CD8-positive, alpha-beta memory T cell (primary cell): Measurements from ENCODE around the gene ATP1B3. TPM values are rescaled to one million over a fixed set of nuclear protein-coding genes. Genes with fewer than 3 reads are reported as not detected.

Experiments
- CTCF ChIA-PET: fragments of 350-600 bp; sonication (Branson Sonifier 250); formaldehyde crosslinking; loops from one replicate; lab custom pipeline; 2021; ENCODE audit warnings: antibody characterized with exemption; lab: Charles Lee
- POLR2A ChIA-PET: fragments of 350-600 bp; sonication (Branson Sonifier 250); formaldehyde crosslinking; loops from one replicate; lab custom pipeline; 2021; ENCODE audit warnings: antibody characterized with exemption; lab: Charles Lee
- DNase-seq, 5 donors: peaks; one replicate each; pipeline versions ENCODE4 v3.0.0 to v3.0.0-alpha.2; 2020 to 2022; ENCODE audit warnings: mixed read lengths in 1 of 5
- H3K27ac ChIP-seq: one replicate; pipeline ENCODE4 v1.7.0; 2013; ENCODE audit warnings: low read depth, mild to moderate bottlenecking, low read length, moderate library complexity
- H3K27me3 ChIP-seq: 2 replicates; pipeline ENCODE4 v1.7.0; 2013; ENCODE audit warnings: low read length, mild to moderate bottlenecking; ENCODE audit not compliant: insufficient read depth, poor library complexity, severe bottlenecking
- H3K36me3 ChIP-seq: 2 replicates; pipeline ENCODE4 v1.7.0; 2013; ENCODE audit warnings: mild to moderate bottlenecking, low read length, moderate library complexity; ENCODE audit not compliant: insufficient read depth
- H3K4me1 ChIP-seq: 2 replicates; pipeline ENCODE4 v1.7.0; 2013; ENCODE audit warnings: mild to moderate bottlenecking, low read length, moderate library complexity; ENCODE audit not compliant: insufficient read depth
- H3K4me3 ChIP-seq: 2 replicates; pipeline ENCODE4 v1.7.0; 2013; ENCODE audit warnings: mild to moderate bottlenecking, low read length
- H3K9me3 ChIP-seq: 2 replicates; pipeline ENCODE4 v1.7.0; 2013; ENCODE audit warnings: mild to moderate bottlenecking, low read length
- H3K27ac Mint-ChIP-seq, 8 donors: one replicate each; pipeline ENCODE4 v1.8.0; 2020 to 2021; ENCODE audit warnings: mixed read lengths in 8 of 8, mild to moderate bottlenecking in 6 of 8, inconsistent platforms in 3 of 8, moderate library complexity in 3 of 8
- H3K27me3 Mint-ChIP-seq, 2 donors: one replicate each; pipeline ENCODE4 v1.8.0; 2020 to 2021; ENCODE audit warnings: mixed read lengths in 2 of 2, mild to moderate bottlenecking in 1 of 2, moderate library complexity in 1 of 2
- H3K36me3 Mint-ChIP-seq, 3 donors: one replicate each; pipeline ENCODE4 v1.8.0; 2020 to 2021; ENCODE audit warnings: mixed read lengths in 3 of 3, inconsistent platforms in 1 of 3, mild to moderate bottlenecking in 1 of 3
- H3K4me1 Mint-ChIP-seq, 3 donors: one replicate each; pipeline ENCODE4 v1.8.0; 2020 to 2021; ENCODE audit warnings: mixed read lengths in 3 of 3, inconsistent platforms in 1 of 3, mild to moderate bottlenecking in 1 of 3
- H3K4me3 Mint-ChIP-seq, 7 donors: one replicate each; pipeline ENCODE4 v1.8.0; 2020 to 2021; ENCODE audit warnings: mixed read lengths in 7 of 7, mild to moderate bottlenecking in 6 of 7, moderate library complexity in 4 of 7, inconsistent platforms in 2 of 7
- H3K9me3 Mint-ChIP-seq, 5 donors: one replicate each; pipeline ENCODE4 v1.8.0; 2020 to 2022; ENCODE audit warnings: mixed read lengths in 5 of 5, mild to moderate bottlenecking in 3 of 5, moderate library complexity in 2 of 5, inconsistent platforms in 1 of 5
- polyA plus RNA-seq: library from polyadenylated mRNA; unstranded; fragments of 300-500 nt; fragmentation: Illumina TruSeq; gene quantifications from one replicate; pipeline ENCODE4 v1.2.3, GENCODE V29; 2021
- total RNA-seq, 2 experiments: library from RNA; stranded (reverse); gene quantifications; one replicate each; pipeline ENCODE4 v1.2.3, GENCODE V29; 2021

Gene ATP1B3
- total and polyA plus RNA-seq, 3 experiments from 2014 or later: 133 to 234 (median 230) TPM

DNA sequence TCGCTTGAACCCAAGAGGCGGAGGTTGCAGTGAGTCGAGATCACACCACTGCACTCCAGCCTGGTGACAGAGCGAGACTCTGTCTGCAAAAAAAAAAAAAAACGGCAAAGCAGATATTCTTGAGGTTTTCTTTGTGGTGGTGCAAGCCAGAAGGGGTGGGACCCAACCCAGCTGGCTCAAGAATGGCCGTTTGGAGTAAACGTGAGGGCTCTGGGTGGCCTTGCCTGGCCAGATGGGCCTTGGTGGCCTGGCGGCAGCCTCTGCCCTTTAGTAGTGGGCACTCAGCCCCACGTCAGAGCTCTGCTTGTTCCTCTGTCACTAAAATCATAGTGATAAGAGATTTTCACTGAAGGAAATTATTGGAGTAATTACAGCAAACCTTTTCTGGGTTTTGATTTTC, 50.5 kb downstream of the ATP1B3 start:
- ChIA-PET POLR2A (no interaction called here), CTCF (interaction anchor here (1.7 kb wide), 1 partner anchor 10 kb away, joined by 3 read pairs; no protein-coding TSS in a partner anchor)
- Mint-ChIP-seq H3K9me3 (no peaks in the 10 kb centered on the region), H3K36me3 (peaks cover 0 to 48% (median 19%) of the 10 kb centered on the region in 3 donors), H3K4me1 (no peaks in the 10 kb centered on the region), H3K27me3 (no peaks in the 10 kb centered on the region), H3K27ac (no peak overlapping the region), H3K4me3 (no peak overlapping the region)
- Histone ChIP-seq H3K4me3 (no peak overlapping the region), H3K9me3 (no peaks in the 10 kb centered on the region), H3K4me1 (no peaks in the 10 kb centered on the region), H3K27me3 (no peaks in the 10 kb centered on the region), H3K27ac (no peak overlapping the region), H3K36me3 (peaks cover 2% of the 10 kb centered on the region)
- DNase-seq: no peak

DNA sequence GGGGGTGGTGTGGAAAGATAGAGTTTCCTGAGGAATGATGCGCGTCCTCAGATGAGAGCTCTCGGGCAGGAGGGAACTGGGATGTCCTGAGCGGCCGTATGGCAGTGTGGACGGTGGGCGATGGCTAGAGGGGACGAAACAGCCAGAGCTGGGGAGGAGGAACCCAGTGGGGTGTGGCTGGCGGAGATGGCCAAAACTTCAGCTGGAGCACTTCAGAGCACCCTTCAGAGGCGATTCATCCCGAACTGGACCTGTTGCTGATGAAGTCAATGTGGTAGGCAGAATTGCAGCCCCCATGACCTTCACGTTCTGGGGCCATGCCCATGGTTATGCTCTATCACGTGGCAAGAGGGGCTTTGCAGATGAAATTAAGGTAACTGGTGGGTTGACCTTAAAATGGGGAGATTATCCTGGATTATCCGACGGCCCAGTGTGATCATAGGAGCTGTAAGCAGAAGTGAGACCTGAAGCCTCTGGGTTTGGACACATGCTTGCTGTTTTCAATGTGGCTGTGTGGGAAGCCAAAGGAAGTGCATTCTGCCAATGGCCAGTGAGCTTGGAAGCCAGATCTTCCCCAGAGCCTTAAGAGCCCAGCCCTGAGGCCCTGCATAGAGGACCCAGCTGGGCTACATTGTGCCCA, 52.3 kb downstream of the ATP1B3 start:
- Mint-ChIP-seq H3K36me3 (peaks cover 0 to 34% (median 12%) of the 10 kb centered on the region in 3 donors), H3K9me3 (no peaks in the 10 kb centered on the region), H3K27ac (peak overlapping the region in 3 of 8 donors; percentile 16 to 50 (median 48)), H3K27me3 (peaks cover 0 to 2% of the 10 kb centered on the region in 2 donors), H3K4me3 (no peak overlapping the region), H3K4me1 (no peaks in the 10 kb centered on the region)
- H3K36me3 ChIP-seq: no peaks in the 10 kb centered on the region
- no peak overlapping the region for H3K27ac ChIP-seq
- no peaks in the 10 kb centered on the region for H3K27me3 ChIP-seq
- ChIA-PET CTCF (interaction anchor here (1.7 kb wide), 1 partner anchor 8 kb away, joined by 3 read pairs; no protein-coding TSS in a partner anchor), POLR2A (no interaction called here)
- no peaks in the 10 kb centered on the region for H3K9me3 ChIP-seq
- no peak for DNase-seq
- no peak overlapping the region for H3K4me3 ChIP-seq
- H3K4me1 ChIP-seq: no peaks in the 10 kb centered on the region

DNA sequence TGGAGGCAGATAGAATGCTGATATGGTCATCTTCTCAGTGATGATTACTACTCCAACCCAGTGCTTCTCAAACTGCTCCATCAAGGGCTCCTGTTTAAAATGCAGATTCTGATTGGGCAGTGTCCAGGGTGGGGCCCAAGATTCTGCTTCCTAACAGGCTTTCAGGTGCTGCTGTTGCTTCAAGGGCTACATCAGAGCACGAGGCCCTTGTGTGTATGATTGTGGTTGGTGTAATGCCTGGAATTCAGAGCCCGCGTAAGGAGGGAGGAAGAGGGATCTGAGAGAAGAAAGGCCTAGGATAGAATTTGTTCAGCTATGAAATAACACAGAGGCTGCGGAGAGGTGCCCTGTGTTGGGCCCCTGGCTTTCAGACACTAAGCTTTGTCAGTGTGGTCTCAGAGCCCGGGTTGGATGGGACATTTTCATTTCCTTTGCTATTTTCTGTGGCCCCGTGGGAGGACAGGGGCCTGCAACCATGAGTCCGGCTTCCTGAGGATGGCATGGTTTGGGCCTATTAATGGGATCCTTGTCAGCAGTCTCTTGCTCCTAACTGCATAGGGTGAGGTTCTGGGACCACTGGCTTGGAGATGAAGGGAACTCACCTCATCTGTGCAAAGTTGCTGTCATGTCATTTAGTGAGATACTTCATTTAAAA, 53.0 kb downstream of the ATP1B3 start:
- H3K27ac Mint-ChIP-seq: peak overlapping the region in 1 of 8 donors; percentile 50
- Histone ChIP-seq H3K4me1 (no peaks in the 10 kb centered on the region), H3K27ac (no peak overlapping the region), H3K9me3 (no peaks in the 10 kb centered on the region), H3K27me3 (no peaks in the 10 kb centered on the region), H3K36me3 (no peaks in the 10 kb centered on the region), H3K4me3 (no peak overlapping the region)
- ChIA-PET POLR2A (no interaction called here), CTCF (no interaction called here)
- H3K36me3 Mint-ChIP-seq: peaks cover 0 to 31% (median 9%) of the 10 kb centered on the region in 3 donors
- no peak overlapping the region for H3K4me3 Mint-ChIP-seq
- no peak for DNase-seq
- H3K9me3 Mint-ChIP-seq: no peaks in the 10 kb centered on the region
- H3K4me1 Mint-ChIP-seq: no peaks in the 10 kb centered on the region
- H3K27me3 Mint-ChIP-seq: peaks cover 0 to 2% of the 10 kb centered on the region in 2 donors

DNA sequence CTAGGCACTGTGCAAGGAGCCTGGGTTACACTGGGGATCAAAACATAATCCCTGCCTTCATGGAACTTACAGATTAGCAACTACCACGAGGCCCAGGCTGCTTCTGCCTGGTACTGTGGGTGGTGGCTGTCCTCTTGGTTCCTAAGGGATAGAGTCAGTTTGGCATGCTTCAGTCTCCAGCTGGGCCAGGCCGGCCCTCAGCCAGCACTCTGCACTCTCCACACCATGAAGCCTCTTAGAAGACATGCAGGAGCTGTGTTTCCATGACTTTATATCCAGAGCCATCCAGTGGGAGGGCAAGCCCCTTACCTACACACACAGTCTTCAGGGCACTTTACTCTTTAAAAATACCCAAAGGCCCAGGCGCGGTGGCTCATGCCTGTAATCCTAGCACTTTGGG, 54.4 kb downstream of the ATP1B3 start:
- Mint-ChIP-seq H3K4me3 (no peak overlapping the region), H3K36me3 (peaks cover 0 to 21% (median 5%) of the 10 kb centered on the region in 3 donors), H3K9me3 (no peaks in the 10 kb centered on the region), H3K4me1 (no peaks in the 10 kb centered on the region), H3K27ac (peak overlapping the region in 2 of 8 donors; percentile 65 to 75), H3K27me3 (peaks cover 0 to 2% of the 10 kb centered on the region in 2 donors)
- Histone ChIP-seq H3K36me3 (no peaks in the 10 kb centered on the region), H3K4me1 (no peaks in the 10 kb centered on the region), H3K9me3 (no peaks in the 10 kb centered on the region), H3K4me3 (no peak overlapping the region), H3K27me3 (no peaks in the 10 kb centered on the region), H3K27ac (no peak overlapping the region)
- CTCF ChIA-PET: no interaction called here
- no peak for DNase-seq
- POLR2A ChIA-PET: no interaction called here

DNA sequence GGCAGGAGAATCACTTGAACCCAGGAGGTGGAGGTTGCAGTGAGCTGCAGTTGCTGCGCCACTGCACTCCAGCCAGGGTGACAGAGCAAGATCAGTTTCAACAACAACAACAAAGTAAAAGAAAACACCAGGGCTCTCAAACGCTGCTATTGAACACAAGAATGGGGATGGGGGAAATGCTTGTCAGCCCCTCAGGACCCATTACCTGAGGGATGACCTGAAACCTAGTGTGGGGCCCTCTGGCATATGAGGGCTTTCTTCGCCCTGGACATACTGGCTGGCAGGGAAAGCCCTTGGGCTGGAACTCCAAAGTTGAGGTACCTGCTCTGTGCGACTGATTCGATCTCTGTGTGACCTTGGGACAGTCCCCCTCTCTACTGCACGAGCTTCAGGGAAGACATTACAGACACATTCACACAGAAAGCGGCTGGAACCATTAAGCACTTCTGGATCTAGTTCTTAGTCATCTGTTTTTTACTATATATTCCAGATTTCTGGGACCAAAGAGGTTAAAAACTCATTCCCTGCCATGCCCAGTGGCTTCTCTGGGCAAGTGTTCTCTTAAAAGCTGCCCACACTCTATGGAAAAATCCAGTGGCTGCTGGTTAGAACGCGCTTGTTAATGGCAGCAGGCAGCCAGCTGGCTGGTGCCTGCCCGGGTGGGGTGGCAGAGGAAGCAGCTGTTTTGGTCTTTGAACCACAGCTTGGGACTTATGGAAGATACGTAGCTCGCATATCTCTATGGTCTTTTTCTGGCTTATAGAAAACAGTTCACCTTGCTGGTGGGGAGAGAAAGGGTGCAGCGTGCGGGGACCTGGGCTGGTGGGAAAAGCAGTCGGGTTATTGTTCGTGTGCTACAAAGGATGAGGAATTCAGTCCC, 57.2 kb downstream of the ATP1B3 start:
- CTCF ChIA-PET: no interaction called here
- no peak for DNase-seq
- Histone ChIP-seq H3K9me3 (no peaks in the 10 kb centered on the region), H3K4me1 (no peaks in the 10 kb centered on the region), H3K4me3 (no peak overlapping the region), H3K27ac (no peak overlapping the region), H3K27me3 (no peaks in the 10 kb centered on the region), H3K36me3 (no peaks in the 10 kb centered on the region)
- Mint-ChIP-seq H3K27me3 (peaks cover 0 to 2% of the 10 kb centered on the region in 2 donors), H3K36me3 (peaks cover 0 to 4% (median 0%) of the 10 kb centered on the region in 3 donors), H3K4me3 (no peak overlapping the region), H3K27ac (peak overlapping the region in 1 of 8 donors; percentile 4), H3K9me3 (no peaks in the 10 kb centered on the region), H3K4me1 (no peaks in the 10 kb centered on the region)
- POLR2A ChIA-PET: no interaction called here

DNA sequence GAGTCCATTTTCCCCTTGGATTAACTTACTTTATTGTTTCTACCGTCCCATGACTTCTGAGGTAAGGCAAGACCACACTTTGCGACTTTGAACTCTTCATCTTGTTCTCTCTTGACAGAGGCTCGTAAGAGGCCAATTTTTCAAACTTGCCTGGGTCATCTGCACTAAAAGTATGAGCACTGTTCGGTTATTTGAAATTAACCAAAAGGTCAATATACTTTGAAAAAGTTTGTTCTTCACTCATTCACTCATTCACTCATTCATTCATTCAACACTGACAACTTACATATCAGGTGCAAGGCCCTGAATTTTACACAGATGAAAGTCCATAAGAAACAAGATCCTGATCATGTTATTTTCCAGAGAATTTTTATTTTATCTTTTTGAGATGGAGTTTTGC, 57.9 kb downstream of the ATP1B3 start:
- no peak for DNase-seq
- ChIA-PET CTCF (no interaction called here), POLR2A (no interaction called here)
- H3K27me3 Mint-ChIP-seq: peaks cover 0 to 2% of the 10 kb centered on the region in 2 donors
- Histone ChIP-seq H3K4me1 (no peaks in the 10 kb centered on the region), H3K9me3 (no peaks in the 10 kb centered on the region), H3K27me3 (no peaks in the 10 kb centered on the region), H3K4me3 (no peak overlapping the region), H3K27ac (no peak overlapping the region), H3K36me3 (no peaks in the 10 kb centered on the region)
- no peak overlapping the region for H3K4me3 Mint-ChIP-seq
- no peaks in the 10 kb centered on the region for H3K36me3 Mint-ChIP-seq
- no peak overlapping the region for H3K27ac Mint-ChIP-seq
- H3K9me3 Mint-ChIP-seq: no peaks in the 10 kb centered on the region
- no peaks in the 10 kb centered on the region for H3K4me1 Mint-ChIP-seq

DNA sequence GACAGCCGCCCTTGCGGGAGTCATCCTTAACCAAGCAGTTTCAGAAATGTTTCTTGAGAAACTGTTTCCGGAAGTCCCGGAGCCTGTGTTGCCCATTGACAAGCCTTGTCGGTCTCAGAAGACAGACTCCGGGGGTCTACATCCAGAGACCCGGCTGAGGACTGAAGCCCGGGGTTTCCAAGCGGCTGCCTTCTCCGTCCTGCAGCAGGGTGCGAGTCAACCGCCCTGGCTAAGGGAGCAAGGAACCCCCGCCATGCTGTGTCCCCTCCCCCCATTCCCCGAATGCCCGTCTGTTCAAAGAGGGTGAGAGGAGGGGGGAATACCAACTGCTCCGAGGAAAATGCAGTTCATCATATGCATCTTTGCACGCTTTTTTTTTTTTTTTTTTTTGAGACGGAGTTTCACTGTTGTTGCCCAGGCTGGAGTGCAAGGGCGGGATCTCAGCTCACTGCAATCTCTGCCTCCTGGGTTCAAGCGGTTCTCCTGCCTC, 61.6 kb downstream of the ATP1B3 start:
- ChIA-PET CTCF (no interaction called here), POLR2A (no interaction called here)
- Histone ChIP-seq H3K4me3 (no peak overlapping the region), H3K36me3 (no peaks in the 10 kb centered on the region), H3K27ac (no peak overlapping the region), H3K9me3 (no peaks in the 10 kb centered on the region), H3K27me3 (no peaks in the 10 kb centered on the region), H3K4me1 (no peaks in the 10 kb centered on the region)
- DNase-seq: no peak
- Mint-ChIP-seq H3K9me3 (no peaks in the 10 kb centered on the region), H3K36me3 (no peaks in the 10 kb centered on the region), H3K4me3 (no peak overlapping the region), H3K27ac (peak overlapping the region in 1 of 8 donors; percentile 90), H3K27me3 (peaks cover 0 to 2% of the 10 kb centered on the region in 2 donors), H3K4me1 (no peaks in the 10 kb centered on the region)
